Caco-2 (cell line): ENCODE data around the gene TMEM121B. TPM values are rescaled to one million over a fixed set of nuclear protein-coding genes. Genes with fewer than 3 reads are reported as not detected.

Source experiments
- BruUV-seq: library from RNA; stranded (reverse); fragments of 400-500 nt; replicated peaks from 2 replicates; lab custom pipeline; 2021; lab: Mats Ljungman, UMichigan
- CTCF ChIA-PET: fragments of 300-600 bp; sonication (Branson Sonifier 250); formaldehyde crosslinking; loops from one replicate; lab custom pipeline; 2022; ENCODE audit warnings: antibody characterized with exemption; lab: Charles Lee
- POLR2A ChIA-PET: fragments of 300-600 bp; sonication (Branson Sonifier 250); formaldehyde crosslinking; loops from one replicate; lab custom pipeline; 2022; ENCODE audit warnings: antibody characterized with exemption; lab: Charles Lee
- DNase-seq, 2 experiments: peaks; one replicate each; pipeline versions ENCODE4 v3.0.0 to v3.0.0-alpha.2; 2020 to 2022
- H3K27me3 ChIP-seq: replicated peaks from 2 replicates; pipeline ENCODE4 v1.6.0; 2011; ENCODE audit warnings: low read length; ENCODE audit not compliant: control insufficient read depth, insufficient read depth
- H3K36me3 ChIP-seq: 2 replicates; pipeline ENCODE4 v1.5.1; 2011; ENCODE audit warnings: low read length; ENCODE audit not compliant: control insufficient read depth, insufficient read depth
- H3K4me1 ChIP-seq: fragments of 250-450 bp; sonication (Bioruptor Pico); 2 replicates; pipeline ENCODE4 v1.5.1; 2020; ENCODE audit warnings: mild to moderate bottlenecking
- H3K4me3 ChIP-seq: 2 replicates; pipeline ENCODE4 v1.5.1; 2011; ENCODE audit warnings: low read depth, mild to moderate bottlenecking, control low read depth, low read length
- H3K9me3 ChIP-seq: fragments of 250-450 bp; sonication (Bioruptor Pico); 2 replicates; pipeline ENCODE4 v1.5.1; 2020; ENCODE audit warnings: mild to moderate bottlenecking, moderate library complexity
- H3K27ac Mint-ChIP-seq: one replicate; pipeline ENCODE4 v1.8.0; 2022; ENCODE audit warnings: mixed read lengths; ENCODE audit not compliant: unreplicated experiment
- H3K27me3 Mint-ChIP-seq: one replicate; pipeline ENCODE4 v1.8.0; 2022; ENCODE audit warnings: mixed read lengths; ENCODE audit not compliant: insufficient read depth, unreplicated experiment
- H3K36me3 Mint-ChIP-seq: one replicate; pipeline ENCODE4 v1.8.0; 2022; ENCODE audit warnings: mild to moderate bottlenecking, mixed read lengths; ENCODE audit not compliant: insufficient read depth, unreplicated experiment
- H3K4me1 Mint-ChIP-seq: one replicate; pipeline ENCODE4 v1.8.0; 2022; ENCODE audit warnings: low read depth, mixed read lengths; ENCODE audit not compliant: unreplicated experiment
- H3K4me3 Mint-ChIP-seq: one replicate; pipeline ENCODE4 v1.8.0; 2022; ENCODE audit warnings: mild to moderate bottlenecking, moderate library complexity, mixed read lengths; ENCODE audit not compliant: unreplicated experiment
- H3K9me3 Mint-ChIP-seq: one replicate; pipeline ENCODE4 v1.8.0; 2022; ENCODE audit warnings: mixed read lengths; ENCODE audit not compliant: unreplicated experiment
- intact Hi-C: fragments of 100-400 bp; cut with micrococcal nuclease; formaldehyde crosslinking; loops from one replicate; pipeline ENCODE4 v1.10.0; 2022; ENCODE audit not compliant: unreplicated experiment
- total RNA-seq: library from RNA; stranded (reverse); gene quantifications from 2 replicates; pipeline ENCODE4 v1.2.3, GENCODE V29; 2022
- TF ChIP-seq, protein P1 (sequence below), 2 experiments: fragments of 200-600 bp in 1 of 2; IDR thresholded peaks; 1 replicate in 1 of 2; 2 replicates in 1 of 2; pipeline versions ENCODE4 v1.5.1 to v1.8.0; 2011 to 2022; ENCODE audit warnings: antibody characterized with exemption in 1 of 2, control low read depth in 1 of 2, inconsistent platforms in 1 of 2, low read depth in 1 of 2, low read length in 1 of 2, mild to moderate bottlenecking in 1 of 2, moderate library complexity in 1 of 2; ENCODE audit not compliant: insufficient read depth in 1 of 2, severe bottlenecking in 1 of 2, unreplicated experiment in 1 of 2

Gene TMEM121B
- total RNA-seq, 1 experiment from 2014 or later: 0.82 TPM

DNA sequence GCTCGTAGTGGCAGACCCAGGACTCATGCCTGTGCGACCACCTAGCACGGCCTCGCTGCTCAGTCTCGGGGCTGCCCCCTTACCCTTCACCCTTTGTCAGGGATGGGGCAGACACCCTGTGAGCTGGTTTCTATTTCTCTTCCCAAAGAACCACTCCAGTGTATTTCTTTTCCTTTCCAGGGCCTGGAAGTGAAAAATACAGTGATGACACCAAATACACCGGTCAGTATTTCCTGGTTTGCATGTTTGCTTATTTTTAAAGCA is 13.7 kb downstream of the TMEM121B start:
- POLR2A ChIA-PET: no interaction called here
- BruUV-seq: no TSS peak
- TF ChIP-seq, protein P1, sequence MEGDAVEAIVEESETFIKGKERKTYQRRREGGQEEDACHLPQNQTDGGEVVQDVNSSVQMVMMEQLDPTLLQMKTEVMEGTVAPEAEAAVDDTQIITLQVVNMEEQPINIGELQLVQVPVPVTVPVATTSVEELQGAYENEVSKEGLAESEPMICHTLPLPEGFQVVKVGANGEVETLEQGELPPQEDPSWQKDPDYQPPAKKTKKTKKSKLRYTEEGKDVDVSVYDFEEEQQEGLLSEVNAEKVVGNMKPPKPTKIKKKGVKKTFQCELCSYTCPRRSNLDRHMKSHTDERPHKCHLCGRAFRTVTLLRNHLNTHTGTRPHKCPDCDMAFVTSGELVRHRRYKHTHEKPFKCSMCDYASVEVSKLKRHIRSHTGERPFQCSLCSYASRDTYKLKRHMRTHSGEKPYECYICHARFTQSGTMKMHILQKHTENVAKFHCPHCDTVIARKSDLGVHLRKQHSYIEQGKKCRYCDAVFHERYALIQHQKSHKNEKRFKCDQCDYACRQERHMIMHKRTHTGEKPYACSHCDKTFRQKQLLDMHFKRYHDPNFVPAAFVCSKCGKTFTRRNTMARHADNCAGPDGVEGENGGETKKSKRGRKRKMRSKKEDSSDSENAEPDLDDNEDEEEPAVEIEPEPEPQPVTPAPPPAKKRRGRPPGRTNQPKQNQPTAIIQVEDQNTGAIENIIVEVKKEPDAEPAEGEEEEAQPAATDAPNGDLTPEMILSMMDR (IDR thresholded peaks at IDR 0.05; ENCODE audit: insufficient read depth in 1 of 2, low read depth in 1 of 2, low read length in 1 of 2, severe bottlenecking in 1 of 2, unreplicated experiment in 1 of 2): no peak
- H3K9me3 ChIP-seq: no peaks in the 10 kb centered on the region
- H3K27me3 Mint-ChIP-seq: no peaks in the 10 kb centered on the region
- no peaks in the 10 kb centered on the region for H3K9me3 Mint-ChIP-seq
- peaks cover 5% of the 10 kb centered on the region for H3K36me3 Mint-ChIP-seq
- no peaks in the 10 kb centered on the region; the same call in 1 of the 2 replicates for H3K36me3 ChIP-seq
- CTCF ChIA-PET: interaction anchor here (1.3 kb wide), 1 partner anchor 64 kb away, joined by 3 read pairs; no protein-coding TSS in a partner anchor
- H3K27ac Mint-ChIP-seq: no peak overlapping the region
- H3K4me3 ChIP-seq: no peak overlapping the region
- H3K27me3 ChIP-seq: no peaks in the 10 kb centered on the region; the same call in 1 of the 2 replicates
- no peak overlapping the region for H3K4me3 Mint-ChIP-seq
- intact Hi-C loops: no loop called here
- no peaks in the 10 kb centered on the region for H3K4me1 ChIP-seq
- DNase-seq: no peak
- H3K4me1 Mint-ChIP-seq: no peaks in the 10 kb centered on the region

DNA sequence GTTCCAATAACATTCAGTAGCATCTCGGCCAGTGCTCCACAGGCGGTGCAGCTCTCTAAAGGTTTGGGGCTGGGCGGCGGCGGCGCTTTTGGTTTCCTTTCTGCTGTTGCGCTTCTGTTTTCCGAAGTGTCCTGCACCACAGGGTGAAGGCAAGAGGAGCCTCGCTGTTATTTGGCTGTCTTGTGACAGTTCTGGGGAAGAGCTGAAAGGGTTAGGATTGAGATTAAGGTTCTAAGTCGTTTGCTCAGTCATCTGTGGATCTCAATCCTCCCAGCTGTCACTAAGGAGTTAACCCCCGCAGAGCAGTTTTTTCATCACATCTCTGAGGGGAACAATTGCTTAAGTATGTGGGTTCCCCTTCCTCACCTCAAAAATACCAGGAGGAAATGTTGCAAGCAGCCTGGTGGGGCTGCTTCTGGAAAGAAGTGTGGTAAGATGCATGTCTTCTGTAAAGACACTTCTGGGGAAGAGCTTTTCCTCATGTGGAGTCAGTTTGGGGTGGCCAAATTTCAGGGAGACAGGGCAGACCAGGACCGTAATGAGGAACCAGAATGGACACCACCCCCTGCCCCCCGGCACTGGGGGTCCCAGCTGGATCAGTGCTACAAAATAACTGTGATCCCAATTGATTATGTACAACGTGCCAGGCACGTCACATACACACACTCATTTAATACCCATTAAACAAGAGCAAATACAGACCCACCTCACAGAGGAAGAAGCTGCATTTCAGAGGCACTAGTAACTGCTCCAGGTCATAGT is 14.2 kb downstream of the TMEM121B start:
- DNase-seq: no peak
- no TSS peak for BruUV-seq
- Mint-ChIP-seq H3K27ac (no peak overlapping the region), H3K4me3 (no peak overlapping the region), H3K36me3 (peaks cover 5% of the 10 kb centered on the region), H3K4me1 (no peaks in the 10 kb centered on the region), H3K9me3 (no peaks in the 10 kb centered on the region), H3K27me3 (no peaks in the 10 kb centered on the region)
- TF ChIP-seq, protein P1 (IDR thresholded peaks at IDR 0.05; ENCODE audit: insufficient read depth in 1 of 2, low read depth in 1 of 2, low read length in 1 of 2, severe bottlenecking in 1 of 2, unreplicated experiment in 1 of 2): no peak
- ChIA-PET POLR2A (no interaction called here), CTCF (interaction anchor here (1.3 kb wide), 1 partner anchor 65 kb away, joined by 3 read pairs; no protein-coding TSS in a partner anchor)
- Histone ChIP-seq H3K27me3 (no peaks in the 10 kb centered on the region; the same call in 1 of the 2 replicates), H3K36me3 (no peaks in the 10 kb centered on the region; the same call in 1 of the 2 replicates), H3K4me3 (no peak overlapping the region), H3K9me3 (no peaks in the 10 kb centered on the region), H3K4me1 (no peaks in the 10 kb centered on the region)
- intact Hi-C loops: no loop called here

GRCh38 chr22:17106161-17106784 is 14.9 kb downstream of the TMEM121B start:
- Histone ChIP-seq H3K27me3 (no peaks in the 10 kb centered on the region), H3K4me1 (no peaks in the 10 kb centered on the region), H3K9me3 (no peaks in the 10 kb centered on the region), H3K36me3 (no peaks in the 10 kb centered on the region; the same call in 1 of the 2 replicates), H3K4me3 (no peak overlapping the region)
- Mint-ChIP-seq H3K4me3 (no peak overlapping the region), H3K9me3 (no peaks in the 10 kb centered on the region), H3K27me3 (no peaks in the 10 kb centered on the region), H3K36me3 (peaks cover 5% of the 10 kb centered on the region), H3K4me1 (no peaks in the 10 kb centered on the region), H3K27ac (no peak overlapping the region)
- no peak for DNase-seq
- POLR2A ChIA-PET: no interaction called here
- CTCF ChIA-PET: interaction anchor here (1.3 kb wide), 1 partner anchor 65 kb away, joined by 3 read pairs; no protein-coding TSS in a partner anchor
- intact Hi-C loops: no loop called here
- TF ChIP-seq, protein P1 (IDR thresholded peaks at IDR 0.05; ENCODE audit: insufficient read depth in 1 of 2, low read depth in 1 of 2, low read length in 1 of 2, severe bottlenecking in 1 of 2, unreplicated experiment in 1 of 2): peak in 1 of 2 experiments; percentile 31
- no TSS peak for BruUV-seq
